Suprapubic skin (tissue), 4 donors: ENCODE data around the gene KSR1.

Experiments used
- CTCF ChIP-seq, 2 donors: fragments of 200-600 bp in 1 of 2; fragments of 450-650 bp in 1 of 2; sonication (generic) in 1 of 2; IDR thresholded peaks; one replicate each; pipeline ENCODE4 v1.5.1; 2016 to 2019; ENCODE audit warnings: antibody characterized with exemption in 2 of 2, mild to moderate bottlenecking in 1 of 2, moderate library complexity in 1 of 2
- EP300 ChIP-seq: sonication (generic); formaldehyde crosslinking; IDR thresholded peaks from one replicate; pipeline ENCODE4 v1.6.1; 2017; ENCODE audit warnings: antibody characterized with exemption
- POLR2A ChIP-seq, 2 donors: fragments of 450-650 bp; IDR thresholded peaks; one replicate each; pipeline ENCODE4 v1.6.1; 2017; ENCODE audit warnings: antibody characterized with exemption in 2 of 2, mild to moderate bottlenecking in 2 of 2, moderate library complexity in 2 of 2
- POLR2AphosphoS5 ChIP-seq, 3 donors: sonication (generic); formaldehyde crosslinking; IDR thresholded peaks; one replicate each; pipeline ENCODE4 v1.6.1; 2017; ENCODE audit warnings: antibody characterized with exemption in 3 of 3

GRCh38 chr17:27512031-27512430 lies 55.8 kb downstream of the KSR1 start:
- no peak for TF ChIP-seq CTCF (IDR thresholded peaks at IDR 0.05)
- TF ChIP-seq POLR2A (IDR thresholded peaks at IDR 0.05): no peak
- TF ChIP-seq POLR2AphosphoS5 (IDR thresholded peaks at IDR 0.05): no peak
- no peak for TF ChIP-seq EP300
